Calu3 (cell line): ENCODE measurements around the gene REG1B. TPM values are rescaled to one million over a fixed set of nuclear protein-coding genes. Genes with fewer than 3 reads are reported as not detected.

ENCODE experiments used
- BruUV-seq: library from RNA; stranded (reverse); fragments of 400-500 nt; replicated peaks from 2 replicates; lab custom pipeline; 2021; lab: Mats Ljungman, UMichigan
- CTCF ChIA-PET: fragments of 300-600 bp; sonication (Branson Sonifier 250); formaldehyde crosslinking; loops from one replicate; lab custom pipeline; 2022; ENCODE audit warnings: antibody characterized with exemption; lab: Charles Lee
- DNase-seq: peaks from one replicate; pipeline ENCODE4 v3.0.0; 2022
- H3K27ac Mint-ChIP-seq: one replicate; pipeline ENCODE4 v1.8.0; 2022; ENCODE audit warnings: mixed read lengths; ENCODE audit not compliant: unreplicated experiment
- H3K27me3 Mint-ChIP-seq: one replicate; pipeline ENCODE4 v1.8.0; 2022; ENCODE audit warnings: mixed read lengths; ENCODE audit not compliant: unreplicated experiment
- H3K36me3 Mint-ChIP-seq: one replicate; pipeline ENCODE4 v1.8.0; 2022; ENCODE audit warnings: mild to moderate bottlenecking, moderate library complexity, mixed read lengths; ENCODE audit not compliant: insufficient read depth, unreplicated experiment
- H3K4me1 Mint-ChIP-seq: one replicate; pipeline ENCODE4 v1.8.0; 2022; ENCODE audit warnings: mild to moderate bottlenecking, low read depth, mixed read lengths; ENCODE audit not compliant: unreplicated experiment
- H3K4me3 Mint-ChIP-seq: one replicate; pipeline ENCODE4 v1.8.0; 2022; ENCODE audit warnings: mild to moderate bottlenecking, low read depth, moderate library complexity, mixed read lengths; ENCODE audit not compliant: unreplicated experiment
- H3K9me3 Mint-ChIP-seq: one replicate; pipeline ENCODE4 v1.8.0; 2022; ENCODE audit warnings: low read depth, mixed read lengths; ENCODE audit not compliant: unreplicated experiment
- CTCF ChIP-seq: fragments of 200-600 bp; IDR thresholded peaks from one replicate; pipeline ENCODE4 v1.8.0; 2022; ENCODE audit warnings: antibody characterized with exemption; ENCODE audit not compliant: unreplicated experiment
- intact Hi-C: fragments of 100-400 bp; cut with micrococcal nuclease; formaldehyde crosslinking; loops from one replicate; pipeline ENCODE4 v1.10.0; 2022; ENCODE audit not compliant: unreplicated experiment
- total RNA-seq: library from RNA; stranded (reverse); gene quantifications from 2 replicates; pipeline ENCODE4 v1.2.3, GENCODE V29; 2022

REG1B gene
- total RNA-seq, 1 experiment from 2014 or later: not detected

- H3K27ac Mint-ChIP-seq: no peak overlapping the region
- intact Hi-C loops: no loop called here
Observed at GRCh38 chr2:79085382-79085781, 2.4 kb downstream of the REG1B start.

GRCh38 chr2:79084495-79085135 lies 3.2 kb downstream of the REG1B start:
- no peaks in the 10 kb centered on the region for H3K27me3 Mint-ChIP-seq
- CTCF ChIA-PET: no interaction called here
- intact Hi-C loops: no loop called here
- H3K27ac Mint-ChIP-seq: no peak overlapping the region
- peaks cover 27% of the 10 kb centered on the region for H3K9me3 Mint-ChIP-seq
- no TSS peak for BruUV-seq
- H3K36me3 Mint-ChIP-seq: no peaks in the 10 kb centered on the region
- no peak for DNase-seq
- H3K4me1 Mint-ChIP-seq: no peaks in the 10 kb centered on the region
- no peak overlapping the region for H3K4me3 Mint-ChIP-seq
- no peak for TF ChIP-seq CTCF

More at GRCh38 chr2:79085382-79085781, 2.4 kb downstream of the REG1B start:
- no peak overlapping the region for H3K4me3 Mint-ChIP-seq
- TF ChIP-seq CTCF: no peak
- H3K27me3 Mint-ChIP-seq: no peaks in the 10 kb centered on the region
- no peaks in the 10 kb centered on the region for H3K36me3 Mint-ChIP-seq
- CTCF ChIA-PET: no interaction called here
- H3K9me3 Mint-ChIP-seq: peaks cover 27% of the 10 kb centered on the region
- no peaks in the 10 kb centered on the region for H3K4me1 Mint-ChIP-seq
- DNase-seq: no peak
- no TSS peak for BruUV-seq

- no peaks in the 10 kb centered on the region for H3K27me3 Mint-ChIP-seq
- no peak overlapping the region for H3K27ac Mint-ChIP-seq
- CTCF ChIA-PET: no interaction called here
Observed at GRCh38 chr2:79083597-79084251, 4.1 kb downstream of the REG1B start.

GRCh38 chr2:79082987-79083386 lies 4.8 kb downstream of the REG1B start:
- Mint-ChIP-seq H3K9me3 (peaks cover 31% of the 10 kb centered on the region), H3K4me1 (no peaks in the 10 kb centered on the region), H3K27ac (no peak overlapping the region), H3K4me3 (no peak overlapping the region), H3K27me3 (no peaks in the 10 kb centered on the region), H3K36me3 (no peaks in the 10 kb centered on the region)
- DNase-seq: no peak
- CTCF ChIA-PET: no interaction called here
- BruUV-seq: no TSS peak
- intact Hi-C loops: no loop called here
- no peak for TF ChIP-seq CTCF

More at GRCh38 chr2:79083597-79084251, 4.1 kb downstream of the REG1B start:
- H3K9me3 Mint-ChIP-seq: peaks cover 27% of the 10 kb centered on the region
- intact Hi-C loops: no loop called here
- no TSS peak for BruUV-seq
- no peaks in the 10 kb centered on the region for H3K36me3 Mint-ChIP-seq
- TF ChIP-seq CTCF: no peak
- no peak for DNase-seq
- H3K4me1 Mint-ChIP-seq: no peaks in the 10 kb centered on the region
- H3K4me3 Mint-ChIP-seq: no peak overlapping the region
